Measurements from ENCODE around the gene GALNTL6. TPM values are rescaled to one million over a fixed set of nuclear protein-coding genes. Genes with fewer than 3 reads are reported as not detected.

GALNTL6 gene
- total RNA-seq, 1 experiment from 2014 or later: not detected

DNA sequence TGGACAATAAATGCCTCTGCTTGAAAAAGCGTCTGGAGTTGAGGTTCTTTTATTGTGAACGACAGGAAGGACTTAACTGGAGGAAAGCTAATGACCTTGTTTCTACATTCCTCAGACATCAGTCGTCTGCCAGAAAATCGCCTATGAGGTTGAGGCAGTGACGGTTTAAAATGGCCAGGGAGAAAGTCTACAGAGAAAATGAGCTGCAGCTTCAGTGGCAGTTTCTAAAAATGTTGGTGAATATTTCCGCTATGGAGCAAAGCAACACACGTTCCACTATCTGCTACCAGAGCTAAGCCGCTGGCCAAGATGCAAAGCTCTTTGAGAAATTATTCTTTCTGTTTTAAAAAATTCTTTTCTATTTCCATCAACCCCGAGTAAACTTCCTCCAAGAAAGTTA is 1238.5 kb downstream of the GALNTL6 start:
- H3K79me2 ChIP-seq (ENCODE audit: insufficient read depth, low read length): no peaks in the 10 kb centered on the region
- no peaks in the 10 kb centered on the region for H3K9me3 ChIP-seq (ENCODE audit: control insufficient read depth in 1 of 2, insufficient read depth in 1 of 2, low read depth in 1 of 2, low read length in 2 of 2)
- H4K20me1 ChIP-seq (ENCODE audit: insufficient read depth): no peaks in the 10 kb centered on the region
- no peak overlapping the region for H2AFZ ChIP-seq (ENCODE audit: low read depth, low read length, poor library complexity, severe bottlenecking)
- H3K27ac ChIP-seq (ENCODE audit: low read depth, low read length): no peak overlapping the region
- H3K4me1 ChIP-seq (ENCODE audit: control insufficient read depth in 1 of 2, insufficient read depth in 2 of 2, low read length in 2 of 2): peaks cover 0 to 4% of the 10 kb centered on the region in 2 experiments; a peak in 1 of 4 replicates
- no peaks in the 10 kb centered on the region for H3K9me2 ChIP-seq (ENCODE audit: insufficient read depth)
- H3K27me3 ChIP-seq (ENCODE audit: insufficient read depth, low read length): no peaks in the 10 kb centered on the region
- ATAC-seq (no peak), DNase-seq (ENCODE audit: low read depth, low spot score) (no peak)
- intact Hi-C loops (cut with micrococcal nuclease): no loop called here
- H3K36me3 ChIP-seq (ENCODE audit: control insufficient read depth in 1 of 2, insufficient read depth in 2 of 2, low read length in 2 of 2): no peaks in the 10 kb centered on the region
- TF ChIP-seq SRF (IDR thresholded peaks at IDR 0.05; ENCODE audit: low read depth) (no peak), ZBTB33 (IDR thresholded peaks at IDR 0.05; ENCODE audit: extremely low read depth, insufficient replicate concordance, low read length) (no peak), CEBPB (IDR thresholded peaks at IDR 0.05; ENCODE audit: low read depth) (no peak), ZFX (IDR thresholded peaks at IDR 0.05) (no peak), POLR2AphosphoS5 (IDR thresholded peaks at IDR 0.05; ENCODE audit: low read depth, low read length) (no peak), JUND (IDR thresholded peaks at IDR 0.05) (no peak), FOSL1 (IDR thresholded peaks at IDR 0.05; ENCODE audit: low read depth) (no peak), CTCF (IDR thresholded peaks at IDR 0.05 in 2 of 3, conservative IDR thresholded peaks at IDR 0.05 in 1 of 3; ENCODE audit: borderline replicate concordance in 1 of 3, insufficient read depth in 1 of 3, low read depth in 2 of 3, low read length in 2 of 3) (no peak), SP1 (IDR thresholded peaks at IDR 0.05; ENCODE audit: low read depth) (no peak), ATF3 (IDR thresholded peaks at IDR 0.05) (no peak), RAD21 (IDR thresholded peaks at IDR 0.05; ENCODE audit: low read depth) (no peak), ELF1 (IDR thresholded peaks at IDR 0.05; ENCODE audit: borderline replicate concordance, low read depth) (no peak), MAX (IDR thresholded peaks at IDR 0.05) (no peak), EZH2 (IDR thresholded peaks at IDR 0.05) (no peak), POLR2A (IDR thresholded peaks at IDR 0.05; ENCODE audit: borderline replicate concordance, extremely low read depth, insufficient read depth, insufficient read length) (no peak)
- TF ChIP-seq, protein P1, sequence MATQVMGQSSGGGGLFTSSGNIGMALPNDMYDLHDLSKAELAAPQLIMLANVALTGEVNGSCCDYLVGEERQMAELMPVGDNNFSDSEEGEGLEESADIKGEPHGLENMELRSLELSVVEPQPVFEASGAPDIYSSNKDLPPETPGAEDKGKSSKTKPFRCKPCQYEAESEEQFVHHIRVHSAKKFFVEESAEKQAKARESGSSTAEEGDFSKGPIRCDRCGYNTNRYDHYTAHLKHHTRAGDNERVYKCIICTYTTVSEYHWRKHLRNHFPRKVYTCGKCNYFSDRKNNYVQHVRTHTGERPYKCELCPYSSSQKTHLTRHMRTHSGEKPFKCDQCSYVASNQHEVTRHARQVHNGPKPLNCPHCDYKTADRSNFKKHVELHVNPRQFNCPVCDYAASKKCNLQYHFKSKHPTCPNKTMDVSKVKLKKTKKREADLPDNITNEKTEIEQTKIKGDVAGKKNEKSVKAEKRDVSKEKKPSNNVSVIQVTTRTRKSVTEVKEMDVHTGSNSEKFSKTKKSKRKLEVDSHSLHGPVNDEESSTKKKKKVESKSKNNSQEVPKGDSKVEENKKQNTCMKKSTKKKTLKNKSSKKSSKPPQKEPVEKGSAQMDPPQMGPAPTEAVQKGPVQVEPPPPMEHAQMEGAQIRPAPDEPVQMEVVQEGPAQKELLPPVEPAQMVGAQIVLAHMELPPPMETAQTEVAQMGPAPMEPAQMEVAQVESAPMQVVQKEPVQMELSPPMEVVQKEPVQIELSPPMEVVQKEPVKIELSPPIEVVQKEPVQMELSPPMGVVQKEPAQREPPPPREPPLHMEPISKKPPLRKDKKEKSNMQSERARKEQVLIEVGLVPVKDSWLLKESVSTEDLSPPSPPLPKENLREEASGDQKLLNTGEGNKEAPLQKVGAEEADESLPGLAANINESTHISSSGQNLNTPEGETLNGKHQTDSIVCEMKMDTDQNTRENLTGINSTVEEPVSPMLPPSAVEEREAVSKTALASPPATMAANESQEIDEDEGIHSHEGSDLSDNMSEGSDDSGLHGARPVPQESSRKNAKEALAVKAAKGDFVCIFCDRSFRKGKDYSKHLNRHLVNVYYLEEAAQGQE (IDR thresholded peaks at IDR 0.05; ENCODE audit: low read depth): no peak
- ChIA-PET CTCF (no interaction called here), POLR2A (no interaction called here), RAD21 (ENCODE audit: low non-redundant PET in 1 of 2, low total read pairs in 2 of 2, uncharacterized antibody in 2 of 2, unreplicated experiment in 2 of 2) (no interaction called here)
- BruUV-seq (replicated peaks): no TSS peak
- H3K9ac ChIP-seq (ENCODE audit: low read length): no peak overlapping the region
- no peak overlapping the region for H3K4me3 ChIP-seq (replicated peaks in 1 of 2; ENCODE audit: low read depth in 1 of 2, low read length in 2 of 2)
- H3K4me2 ChIP-seq (ENCODE audit: low read length): no peak overlapping the region
